Fibroblast of pulmonary artery (primary cell): ENCODE measurements around the gene HNF4A.
A peak's percentile ranks its signal among the peaks of the same experiment; 100 is the strongest.

Experiments used
- DNase-seq: peaks from one replicate; pipeline ENCODE4 v3.0.0-alpha.2; 2010; ENCODE audit warnings: low read depth
- H3K4me3 ChIP-seq: replicated peaks from 2 replicates; pipeline ENCODE4 v1.5.1; 2011; ENCODE audit warnings: low read depth, mild to moderate bottlenecking, control low read depth, low read length, moderate library complexity
- CTCF ChIP-seq: IDR thresholded peaks from 2 replicates; pipeline ENCODE4 v1.5.1; 2011; ENCODE audit warnings: mild to moderate bottlenecking, control low read depth, low read length, inconsistent platforms; ENCODE audit errors: missing control alignments

The HNF4A gene

GRCh38 chr20:44430270-44431065 lies 75.0 kb downstream of the HNF4A start:
- no peak overlapping the region for H3K4me3 ChIP-seq
- no peak for DNase-seq
- TF ChIP-seq CTCF = no peak

- no peak overlapping the region for H3K4me3 ChIP-seq
- TF ChIP-seq CTCF = no peak
- DNase-seq = no peak
Observed at GRCh38 chr20:44431118-44431501, 75.6 kb downstream of the HNF4A start.

DNA sequence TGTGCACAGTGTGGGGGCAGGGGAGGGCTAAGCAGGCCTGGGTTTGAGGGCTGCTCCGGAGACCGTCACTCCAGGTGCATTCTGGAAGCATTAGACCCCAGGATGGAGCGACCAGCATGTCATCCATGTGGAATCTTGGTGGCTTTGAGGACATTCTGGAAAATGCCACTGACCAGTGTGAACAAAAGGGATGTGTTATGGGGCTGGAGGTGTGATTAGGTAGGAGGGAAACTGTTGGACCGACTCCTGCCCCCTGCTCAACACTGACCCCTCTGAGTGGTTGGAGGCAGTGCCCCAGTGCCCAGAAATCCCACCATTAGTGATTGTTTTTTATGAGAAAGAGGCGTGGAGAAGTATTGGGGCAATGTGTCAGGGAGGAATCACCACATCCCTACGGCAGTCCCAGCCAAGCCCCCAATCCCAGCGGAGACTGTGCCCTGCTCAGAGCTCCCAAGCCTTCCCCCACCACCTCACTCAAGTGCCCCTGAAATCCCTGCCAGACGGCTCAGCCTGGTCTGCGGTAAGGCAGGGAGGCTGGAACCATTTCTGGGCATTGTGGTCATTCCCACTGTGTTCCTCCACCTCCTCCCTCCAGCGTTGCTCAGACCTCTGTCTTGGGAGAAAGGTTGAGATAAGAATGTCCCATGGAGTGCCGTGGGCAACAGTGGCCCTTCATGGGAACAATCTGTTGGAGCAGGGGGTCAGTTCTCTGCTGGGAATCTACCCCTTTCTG lies 76.2 kb downstream of the HNF4A start:
- H3K4me3 ChIP-seq = no peak overlapping the region
- TF ChIP-seq CTCF = no peak
- DNase-seq = peak; percentile 7

- DNase-seq = no peak
- no peak overlapping the region for H3K4me3 ChIP-seq
- TF ChIP-seq CTCF = no peak
Observed at GRCh38 chr20:44432618-44433577, 77.4 kb downstream of the HNF4A start.

DNA sequence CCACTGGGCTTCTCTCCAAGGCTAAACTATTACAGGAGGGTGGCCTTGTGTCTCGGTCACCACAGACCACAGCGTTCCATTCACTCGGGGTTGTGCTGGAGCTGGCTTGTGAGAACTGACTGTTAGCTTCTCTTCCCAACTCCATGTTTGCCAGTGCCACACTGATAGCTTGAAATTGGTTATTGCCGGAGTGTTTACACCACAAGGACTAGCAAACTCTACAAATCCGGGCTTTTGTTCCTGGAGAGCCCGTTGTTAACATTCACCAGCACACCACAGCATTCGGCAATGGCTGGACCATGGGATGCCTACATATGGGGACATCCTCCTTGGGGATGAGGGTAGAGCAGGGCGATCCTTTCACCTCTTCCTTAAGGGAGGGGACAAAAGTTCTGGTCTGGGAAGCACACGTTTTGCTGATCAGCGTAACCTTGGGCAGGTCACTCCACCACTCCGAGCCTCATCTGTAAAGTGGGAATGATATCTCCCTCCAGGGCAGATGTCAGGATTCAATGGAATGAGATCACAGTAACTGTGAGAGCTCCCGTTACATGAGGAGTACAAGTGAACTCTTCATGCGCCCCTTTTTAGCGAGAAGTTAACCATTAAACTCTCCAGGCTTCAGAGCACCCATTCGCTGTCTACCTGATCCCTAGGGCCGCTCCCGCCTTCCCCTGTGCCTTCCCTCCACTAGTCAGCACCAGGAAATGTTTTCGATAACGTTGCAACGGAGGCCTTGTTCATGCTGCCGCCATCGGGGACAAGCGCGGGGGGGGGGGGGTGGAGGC lies 78.4 kb downstream of the HNF4A start:
- TF ChIP-seq CTCF = no peak
- DNase-seq = no peak

More for the DNA sequence above, 78.4 kb downstream of the HNF4A start:
- H3K4me3 ChIP-seq = no peak overlapping the region
